CD1c-positive myeloid dendritic cell (primary cell): ENCODE measurements around the gene ACKR4.
A peak's percentile ranks its signal among the peaks of the same experiment; 100 is the strongest.

Experiments used
- DNase-seq: peaks from one replicate; pipeline ENCODE4 v3.0.0-alpha.2; 2016; ENCODE audit errors: extremely low spot score

ACKR4 gene

DNA sequence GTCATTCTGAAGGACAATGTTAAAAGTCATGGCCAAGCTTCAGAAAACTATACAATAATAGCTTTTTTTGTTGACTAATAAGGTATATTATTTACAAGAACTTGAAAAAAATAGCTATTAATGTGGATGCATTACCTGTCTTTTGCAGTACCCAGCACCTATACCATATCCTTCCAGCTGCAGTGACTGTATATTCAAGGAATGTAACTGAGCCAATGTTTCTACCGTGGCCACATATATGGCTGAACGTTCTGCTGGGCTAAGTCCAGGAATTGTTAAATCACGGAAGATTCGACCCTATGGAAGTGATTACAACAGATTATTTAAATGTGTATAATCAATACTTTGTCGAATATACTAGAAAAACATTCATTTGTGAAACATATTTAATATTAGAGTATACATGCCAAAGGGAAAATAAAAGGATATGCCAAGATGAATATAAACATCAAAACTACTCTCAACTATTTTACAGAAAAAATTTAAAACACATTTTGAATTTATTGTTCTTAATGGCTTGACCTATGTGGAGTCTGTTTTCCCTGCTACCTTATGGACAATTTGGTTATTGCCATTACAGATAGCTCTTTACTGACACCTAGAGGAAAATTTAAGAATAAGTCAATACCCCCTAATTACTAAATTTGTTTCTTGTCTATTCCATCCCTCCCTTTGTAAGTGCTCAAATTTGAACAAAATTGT is 44.9 kb downstream of the ACKR4 start:
- peak; percentile 65 for DNase-seq

DNA sequence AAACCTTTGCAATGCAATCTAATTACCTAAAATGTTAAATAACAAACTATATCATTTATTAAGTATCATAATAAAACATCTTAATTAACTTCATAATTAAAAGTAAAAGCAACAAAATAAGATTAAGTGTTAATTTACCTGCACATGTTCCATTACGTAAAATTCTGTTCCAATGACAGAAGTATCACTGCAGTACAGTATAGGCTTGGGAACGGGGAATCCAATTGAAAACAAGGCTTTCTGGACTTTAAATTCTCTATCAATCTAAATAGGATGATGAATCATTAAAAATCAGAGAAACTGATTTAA is 45.4 kb downstream of the ACKR4 start:
- no peak for DNase-seq

GRCh38 chr3:132643366-132643765 is 46.3 kb downstream of the ACKR4 start:
- DNase-seq = no peak

GRCh38 chr3:132645058-132645457 is 48.0 kb downstream of the ACKR4 start:
- no peak for DNase-seq

GRCh38 chr3:132650153-132650552 is 53.1 kb downstream of the ACKR4 start:
- no peak for DNase-seq
